Central memory CD8-positive, alpha-beta T cell (primary cell): ENCODE data around the gene UBASH3A.

ENCODE experiments used
- ATAC-seq: fragments of 150-1000 bp; cut with Tn5 transposase; replicated peaks from 2 replicates; pipeline ENCODE4 v1.10.0; 2022; ENCODE audit warnings: mild to moderate bottlenecking, moderate FRiP score, moderate number of reproducible peaks; ENCODE audit not compliant: poor library complexity, severe bottlenecking; ENCODE audit errors: extremely low read depth
- DNase-seq, 2 donors: peaks; one replicate each; pipeline ENCODE4 v3.0.0; 2021; ENCODE audit warnings: low spot score in 2 of 2
- H3K27ac Mint-ChIP-seq: one replicate; pipeline ENCODE4 v1.8.0; 2022; ENCODE audit warnings: low read depth, mild to moderate bottlenecking, moderate library complexity, mixed read lengths
- H3K27me3 Mint-ChIP-seq: one replicate; pipeline ENCODE4 v1.8.0; 2022; ENCODE audit warnings: mixed read lengths
- H3K36me3 Mint-ChIP-seq: one replicate; pipeline ENCODE4 v1.8.0; 2022; ENCODE audit warnings: mild to moderate bottlenecking, moderate library complexity, mixed read lengths; ENCODE audit not compliant: insufficient read depth
- H3K4me1 Mint-ChIP-seq: one replicate; pipeline ENCODE4 v1.8.0; 2022; ENCODE audit warnings: mixed read lengths
- H3K4me3 Mint-ChIP-seq: one replicate; pipeline ENCODE4 v1.8.0; 2022; ENCODE audit warnings: mild to moderate bottlenecking, moderate library complexity, mixed read lengths
- H3K9me3 Mint-ChIP-seq: one replicate; pipeline ENCODE4 v1.8.0; 2022; ENCODE audit warnings: mixed read lengths

The UBASH3A gene

GRCh38 chr21:42366292-42367010 lies 37.3 kb upstream of the UBASH3A start, which contains the start of gene TFF1:
Gene TFF1 (minus strand): TSS chr21:42366535. CDS start chr21:42366495, 40 bp downstream.
- H3K4me1 Mint-ChIP-seq, result peaks cover 12% of the 10 kb centered on the region
- no peak for DNase-seq
- H3K4me3 Mint-ChIP-seq, result no peak within 1 kb of the TSS
- ATAC-seq, result no peak
- H3K36me3 Mint-ChIP-seq, result no peaks in the 10 kb centered on the region
- H3K9me3 Mint-ChIP-seq, result no peaks in the 10 kb centered on the region
- H3K27ac Mint-ChIP-seq, result no peak within 1 kb of the TSS
- peaks cover 33% of the 10 kb centered on the region for H3K27me3 Mint-ChIP-seq

- H3K36me3 Mint-ChIP-seq, result no peaks in the 10 kb centered on the region
- ATAC-seq (no peak), DNase-seq (no peak)
- no peak overlapping the region for H3K27ac Mint-ChIP-seq
- peaks cover 12% of the 10 kb centered on the region for H3K4me1 Mint-ChIP-seq
- peaks cover 22% of the 10 kb centered on the region for H3K27me3 Mint-ChIP-seq
- no peak overlapping the region for H3K4me3 Mint-ChIP-seq
- no peaks in the 10 kb centered on the region for H3K9me3 Mint-ChIP-seq
Measured at GRCh38 chr21:42367367-42368165, 36.1 kb upstream of the UBASH3A start.

- ATAC-seq, result no peak
- no peak for DNase-seq
- H3K4me3 Mint-ChIP-seq, result no peak overlapping the region
- no peaks in the 10 kb centered on the region for H3K36me3 Mint-ChIP-seq
- H3K4me1 Mint-ChIP-seq, result peaks cover 5% of the 10 kb centered on the region
- H3K27me3 Mint-ChIP-seq, result peaks cover 10% of the 10 kb centered on the region
- H3K27ac Mint-ChIP-seq, result no peak overlapping the region
- no peaks in the 10 kb centered on the region for H3K9me3 Mint-ChIP-seq
Measured at GRCh38 chr21:42369821-42370220, 33.9 kb upstream of the UBASH3A start.

- DNase-seq, result no peak
- Mint-ChIP-seq H3K4me1 (peaks cover 5% of the 10 kb centered on the region), H3K36me3 (no peaks in the 10 kb centered on the region), H3K27ac (no peak overlapping the region), H3K27me3 (peaks cover 10% of the 10 kb centered on the region), H3K4me3 (no peak overlapping the region), H3K9me3 (no peaks in the 10 kb centered on the region)
- ATAC-seq, result no peak
Measured at GRCh38 chr21:42370894-42371654, 32.6 kb upstream of the UBASH3A start.

GRCh38 chr21:42373196-42373907 lies 30.4 kb upstream of the UBASH3A start:
- Mint-ChIP-seq H3K4me3 (no peak overlapping the region), H3K4me1 (peaks cover 5% of the 10 kb centered on the region), H3K27me3 (peaks cover 10% of the 10 kb centered on the region), H3K27ac (no peak overlapping the region), H3K9me3 (no peaks in the 10 kb centered on the region), H3K36me3 (no peaks in the 10 kb centered on the region)
- no peak for DNase-seq
- ATAC-seq, result no peak

GRCh38 chr21:42373908-42374455 lies 29.7 kb upstream of the UBASH3A start:
- no peaks in the 10 kb centered on the region for H3K36me3 Mint-ChIP-seq
- H3K27me3 Mint-ChIP-seq, result peaks cover 10% of the 10 kb centered on the region
- no peak for ATAC-seq
- H3K4me3 Mint-ChIP-seq, result no peak overlapping the region
- DNase-seq, result no peak
- peaks cover 5% of the 10 kb centered on the region for H3K4me1 Mint-ChIP-seq
- no peaks in the 10 kb centered on the region for H3K9me3 Mint-ChIP-seq
- H3K27ac Mint-ChIP-seq, result no peak overlapping the region

GRCh38 chr21:42374457-42374856 lies 29.2 kb upstream of the UBASH3A start:
- Mint-ChIP-seq H3K27ac (no peak overlapping the region), H3K4me1 (peaks cover 5% of the 10 kb centered on the region), H3K36me3 (no peaks in the 10 kb centered on the region)

GRCh38 chr21:42374864-42375499 lies 28.7 kb upstream of the UBASH3A start:
- H3K4me1 Mint-ChIP-seq, result peaks cover 5% of the 10 kb centered on the region
- H3K36me3 Mint-ChIP-seq, result no peaks in the 10 kb centered on the region
- ATAC-seq, result no peak
- H3K27ac Mint-ChIP-seq, result no peak overlapping the region
- peaks cover 10% of the 10 kb centered on the region for H3K27me3 Mint-ChIP-seq
- H3K9me3 Mint-ChIP-seq, result no peaks in the 10 kb centered on the region
- no peak for DNase-seq
- no peak overlapping the region for H3K4me3 Mint-ChIP-seq

More at GRCh38 chr21:42374457-42374856, 29.2 kb upstream of the UBASH3A start:
- DNase-seq (no peak), ATAC-seq (no peak)
- Mint-ChIP-seq H3K27me3 (peaks cover 10% of the 10 kb centered on the region), H3K9me3 (no peaks in the 10 kb centered on the region), H3K4me3 (no peak overlapping the region)

- no peaks in the 10 kb centered on the region for H3K9me3 Mint-ChIP-seq
- H3K27ac Mint-ChIP-seq, result no peak overlapping the region
- H3K36me3 Mint-ChIP-seq, result no peaks in the 10 kb centered on the region
- H3K27me3 Mint-ChIP-seq, result peaks cover 8% of the 10 kb centered on the region
- DNase-seq (no peak), ATAC-seq (no peak)
- H3K4me1 Mint-ChIP-seq, result peaks cover 5% of the 10 kb centered on the region
- H3K4me3 Mint-ChIP-seq, result no peak overlapping the region
Measured at GRCh38 chr21:42375506-42375905, 28.2 kb upstream of the UBASH3A start.

- Mint-ChIP-seq H3K27me3 (peaks cover 3% of the 10 kb centered on the region), H3K9me3 (no peaks in the 10 kb centered on the region), H3K36me3 (no peaks in the 10 kb centered on the region), H3K27ac (no peak overlapping the region), H3K4me3 (no peak overlapping the region), H3K4me1 (peaks cover 1% of the 10 kb centered on the region)
- ATAC-seq (no peak), DNase-seq (no peak)
Measured at GRCh38 chr21:42375966-42376337, 27.8 kb upstream of the UBASH3A start.

GRCh38 chr21:42376338-42376982 lies 27.2 kb upstream of the UBASH3A start:
- ATAC-seq, result no peak
- Mint-ChIP-seq H3K27ac (no peak overlapping the region), H3K36me3 (no peaks in the 10 kb centered on the region), H3K4me1 (no peaks in the 10 kb centered on the region), H3K27me3 (no peaks in the 10 kb centered on the region), H3K4me3 (no peak overlapping the region), H3K9me3 (peaks cover under 1% of the 10 kb centered on the region)
- DNase-seq, result no peak
